ENCODE results near the gene RABL3. TPM values are rescaled to one million over a fixed set of nuclear protein-coding genes. Genes with fewer than 3 reads are reported as not detected.

Gene RABL3
- polyA plus RNA-seq, 1 of the 3 experiments (the other 2 are of a cell fraction) = 2.2 TPM

DNA sequence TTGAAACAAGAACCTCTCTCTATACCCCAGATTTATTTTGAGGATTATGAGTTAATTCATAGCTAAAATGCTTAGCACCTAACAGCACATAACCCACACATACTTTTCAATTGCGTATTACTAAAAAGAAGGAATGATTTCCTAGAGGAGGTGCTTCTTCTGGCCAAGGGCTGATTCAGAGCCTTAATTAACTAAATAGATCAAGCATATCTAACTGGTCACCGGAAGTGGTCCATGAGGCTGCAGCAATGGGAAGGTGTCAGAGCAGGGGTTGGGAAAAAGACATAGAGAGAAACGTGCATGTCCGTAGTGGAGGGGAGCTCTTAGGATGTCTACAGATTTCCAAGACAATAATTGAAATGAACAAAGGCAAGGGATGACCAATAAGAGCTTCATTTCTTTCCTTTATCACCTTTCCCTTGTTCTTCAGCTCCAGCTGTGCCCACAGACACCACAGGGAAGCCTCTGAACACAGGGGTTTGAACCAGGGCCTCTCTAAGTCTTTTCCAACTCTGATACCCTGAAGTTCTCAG is 60.7 kb downstream of the RABL3 start (continued):
- TF ChIP-seq NFIC (IDR thresholded peaks at IDR 0.05; ENCODE audit: borderline replicate concordance) = no peak
- TF ChIP-seq, protein P1, sequence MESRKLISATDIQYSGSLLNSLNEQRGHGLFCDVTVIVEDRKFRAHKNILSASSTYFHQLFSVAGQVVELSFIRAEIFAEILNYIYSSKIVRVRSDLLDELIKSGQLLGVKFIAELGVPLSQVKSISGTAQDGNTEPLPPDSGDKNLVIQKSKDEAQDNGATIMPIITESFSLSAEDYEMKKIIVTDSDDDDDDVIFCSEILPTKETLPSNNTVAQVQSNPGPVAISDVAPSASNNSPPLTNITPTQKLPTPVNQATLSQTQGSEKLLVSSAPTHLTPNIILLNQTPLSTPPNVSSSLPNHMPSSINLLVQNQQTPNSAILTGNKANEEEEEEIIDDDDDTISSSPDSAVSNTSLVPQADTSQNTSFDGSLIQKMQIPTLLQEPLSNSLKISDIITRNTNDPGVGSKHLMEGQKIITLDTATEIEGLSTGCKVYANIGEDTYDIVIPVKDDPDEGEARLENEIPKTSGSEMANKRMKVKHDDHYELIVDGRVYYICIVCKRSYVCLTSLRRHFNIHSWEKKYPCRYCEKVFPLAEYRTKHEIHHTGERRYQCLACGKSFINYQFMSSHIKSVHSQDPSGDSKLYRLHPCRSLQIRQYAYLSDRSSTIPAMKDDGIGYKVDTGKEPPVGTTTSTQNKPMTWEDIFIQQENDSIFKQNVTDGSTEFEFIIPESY (IDR thresholded peaks at IDR 0.05; ENCODE audit: borderline replicate concordance, low read depth) = no peak
- no peak for TF ChIP-seq FOXM1 (IDR thresholded peaks at IDR 0.05; ENCODE audit: low read depth)

GRCh38 chr3:120681018-120681417 is 61.3 kb downstream of the RABL3 start:
- Histone ChIP-seq H3K9me3 (no peaks in the 10 kb centered on the region), H3K9me2 (no peaks in the 10 kb centered on the region), H3K4me2 (no peak overlapping the region), H3K4me1 (ENCODE audit: control insufficient read depth in 1 of 2, insufficient read depth in 2 of 2, low read depth in 1 of 2, low read length in 1 of 2) (peaks cover 3 to 25% of the 10 kb centered on the region in 2 experiments; a peak in 3 of 4 replicates), H4K20me1 (ENCODE audit: insufficient read depth) (no peaks in the 10 kb centered on the region), H3K9ac (no peak overlapping the region), H3K27me3 (ENCODE audit: insufficient read depth) (no peaks in the 10 kb centered on the region), H3K36me3 (replicated peaks in 1 of 2; ENCODE audit: control insufficient read depth in 1 of 2, insufficient read depth in 2 of 2, low read length in 1 of 2) (no peaks in the 10 kb centered on the region), H3K4me3 (ENCODE audit: low read depth in 2 of 2, low read length in 1 of 2) (no peak overlapping the region), H2AFZ (ENCODE audit: low read depth) (no peak overlapping the region), H3K79me2 (ENCODE audit: insufficient read depth) (no peaks in the 10 kb centered on the region), H3F3A (replicated peaks; ENCODE audit: insufficient read depth) (no peaks in the 10 kb centered on the region), H3K27ac (ENCODE audit: low read depth in 2 of 2, low read length in 1 of 2) (no peak overlapping the region)
- CTCF ChIA-PET = interaction anchor here (2.5 kb wide), 1 partner anchor 8 kb away, joined by 7 read pairs; no protein-coding TSS in a partner anchor
- 44% methylated on average over 2 of the region's 2 CpGs for WGBS (ENCODE audit: low lambda C conversion rate)
- POLR2A ChIA-PET = no interaction called here
- DNase-seq = no peak
- TF ChIP-seq EP300 (IDR thresholded peaks at IDR 0.05; ENCODE audit: borderline replicate concordance in 1 of 2, low read depth in 1 of 2, low read length in 1 of 2) (no peak), MAX (IDR thresholded peaks at IDR 0.05; ENCODE audit: low read depth) (no peak), SIN3A (IDR thresholded peaks at IDR 0.05; ENCODE audit: borderline replicate concordance, low read depth, low read length) (no peak), RFX5 (IDR thresholded peaks at IDR 0.05; ENCODE audit: low read length) (no peak)
- TF ChIP-seq, protein P2, sequence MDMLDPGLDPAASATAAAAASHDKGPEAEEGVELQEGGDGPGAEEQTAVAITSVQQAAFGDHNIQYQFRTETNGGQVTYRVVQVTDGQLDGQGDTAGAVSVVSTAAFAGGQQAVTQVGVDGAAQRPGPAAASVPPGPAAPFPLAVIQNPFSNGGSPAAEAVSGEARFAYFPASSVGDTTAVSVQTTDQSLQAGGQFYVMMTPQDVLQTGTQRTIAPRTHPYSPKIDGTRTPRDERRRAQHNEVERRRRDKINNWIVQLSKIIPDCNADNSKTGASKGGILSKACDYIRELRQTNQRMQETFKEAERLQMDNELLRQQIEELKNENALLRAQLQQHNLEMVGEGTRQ (IDR thresholded peaks at IDR 0.05; ENCODE audit: borderline replicate concordance, low read depth, low read length) = no peak

DNA sequence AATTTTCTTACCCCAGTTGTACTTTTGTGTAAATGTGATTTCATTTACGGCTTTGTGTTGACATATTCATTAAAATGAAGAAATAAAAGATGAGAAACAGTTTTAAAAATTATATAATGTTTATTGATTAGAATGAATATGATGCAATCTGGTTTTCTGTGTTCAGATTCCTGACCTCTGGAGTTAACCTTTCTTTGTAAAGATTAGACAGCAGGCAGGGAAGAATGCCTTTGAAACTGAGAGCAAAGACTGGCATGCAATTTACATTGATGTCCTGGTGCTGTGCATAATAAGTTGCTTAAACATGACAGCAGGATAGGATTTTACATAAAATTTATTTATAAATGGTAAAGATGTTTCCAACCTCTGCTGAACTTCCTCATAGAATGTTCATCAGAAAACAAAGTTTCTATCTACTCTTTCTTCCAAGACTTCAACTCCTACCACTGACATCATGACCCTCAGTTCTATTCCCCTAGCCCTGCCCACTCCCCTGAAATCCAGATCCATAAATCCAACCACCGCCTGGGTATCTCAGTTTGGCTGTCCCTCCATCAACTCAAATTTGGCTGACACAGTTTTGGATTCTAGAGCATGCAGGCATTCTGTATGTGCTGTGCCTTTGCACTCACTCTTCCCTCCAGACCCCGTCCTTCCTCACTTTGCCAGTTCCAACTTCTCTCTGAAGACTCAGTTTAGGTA is 62.0 kb downstream of the RABL3 start:
- H3K4me1 ChIP-seq (ENCODE audit: control insufficient read depth in 1 of 2, insufficient read depth in 2 of 2, low read depth in 1 of 2, low read length in 1 of 2) = peaks cover 3 to 25% of the 10 kb centered on the region in 2 experiments; a peak in 3 of 4 replicates
- no peaks in the 10 kb centered on the region for H3K27me3 ChIP-seq (ENCODE audit: insufficient read depth)
- no peaks in the 10 kb centered on the region for H3K9me2 ChIP-seq
- POLR2A ChIA-PET = no interaction called here
- 76% methylated on average over 3 of the region's 3 CpGs for WGBS (ENCODE audit: low lambda C conversion rate)
- H4K20me1 ChIP-seq (ENCODE audit: insufficient read depth) = no peaks in the 10 kb centered on the region
- H3K79me2 ChIP-seq (ENCODE audit: insufficient read depth) = no peaks in the 10 kb centered on the region
- H3K4me2 ChIP-seq = no peak overlapping the region
- H3K9me3 ChIP-seq = no peaks in the 10 kb centered on the region
- H3K4me3 ChIP-seq (ENCODE audit: low read depth in 2 of 2, low read length in 1 of 2) = no peak overlapping the region
- H3F3A ChIP-seq (replicated peaks; ENCODE audit: insufficient read depth) = no peaks in the 10 kb centered on the region
- H2AFZ ChIP-seq (ENCODE audit: low read depth) = no peak overlapping the region
- no peak for DNase-seq
- no peak overlapping the region for H3K27ac ChIP-seq (ENCODE audit: low read depth in 2 of 2, low read length in 1 of 2)
- H3K36me3 ChIP-seq (replicated peaks in 1 of 2; ENCODE audit: control insufficient read depth in 1 of 2, insufficient read depth in 2 of 2, low read length in 1 of 2) = no peaks in the 10 kb centered on the region
- CTCF ChIA-PET = no interaction called here
- H3K9ac ChIP-seq = no peak overlapping the region
- TF ChIP-seq NFIC (IDR thresholded peaks at IDR 0.05; ENCODE audit: borderline replicate concordance) (no peak), POLR2AphosphoS5 (IDR thresholded peaks at IDR 0.05; ENCODE audit: low read depth, low read length) (no peak), MXI1 (IDR thresholded peaks at IDR 0.05; ENCODE audit: low read depth, low read length) (no peak), PBX3 (IDR thresholded peaks at IDR 0.05) (no peak), GATA2 (CRISPR knock-in tag; IDR thresholded peaks at IDR 0.05) (no peak), FOXM1 (IDR thresholded peaks at IDR 0.05; ENCODE audit: low read depth) (no peak)
- TF ChIP-seq, protein P1 (IDR thresholded peaks at IDR 0.05; ENCODE audit: borderline replicate concordance, low read depth) = no peak
